ENCODE results near the gene GREM2. TPM values are rescaled to one million over a fixed set of nuclear protein-coding genes. Genes with fewer than 3 reads are reported as not detected.

The GREM2 gene
- total and polyA plus RNA-seq, 2 experiments from 2014 or later: 0.18 to 0.21 TPM

DNA sequence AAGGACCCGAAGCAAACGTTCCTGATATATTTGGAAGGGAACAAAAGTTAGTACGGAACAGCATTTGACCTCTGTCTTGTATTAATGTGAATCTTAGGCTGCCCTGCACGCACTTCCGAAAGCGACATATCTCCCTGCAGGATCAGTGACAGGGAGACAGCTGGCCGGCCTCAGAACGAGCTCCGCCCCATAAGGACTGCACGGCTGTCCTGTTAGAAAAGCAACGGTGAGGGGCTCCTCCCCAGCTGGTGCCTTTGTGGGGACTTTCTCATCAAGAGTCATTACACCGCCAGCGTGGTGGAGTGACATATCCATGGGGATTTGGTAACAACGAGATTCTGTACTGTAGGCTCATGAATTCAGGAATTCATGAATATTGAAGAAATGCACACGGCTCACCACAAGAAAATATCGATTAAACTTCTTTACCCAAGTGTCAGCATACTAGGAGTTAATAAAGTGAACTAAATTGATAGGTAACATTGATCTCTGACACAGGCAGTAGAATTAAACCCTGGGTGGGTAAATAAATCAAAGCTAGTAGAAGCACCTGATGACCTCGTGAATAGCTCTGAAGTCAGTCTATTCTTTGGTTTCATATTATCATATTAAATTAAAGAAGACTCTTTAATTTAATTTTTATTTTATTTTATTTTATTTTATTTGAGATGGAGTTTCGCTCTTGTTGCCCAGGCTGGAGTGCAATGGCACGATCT lies 8.1 kb upstream of the GREM2 start:
- H3K9me3 Mint-ChIP-seq: no peaks in the 10 kb centered on the region
- Histone ChIP-seq H2AFZ (no peak overlapping the region), H3K27ac (ENCODE audit: low read depth) (no peak overlapping the region), H3K27me3 (ENCODE audit: insufficient read depth) (no peaks in the 10 kb centered on the region), H3K4me3 (no peak overlapping the region), H3K4me2 (no peak overlapping the region), H3K36me3 (ENCODE audit: insufficient read depth) (no peaks in the 10 kb centered on the region), H3K4me1 (ENCODE audit: insufficient read depth) (peaks cover 11% of the 10 kb centered on the region; the same call in 1 of the 2 replicates), H4K20me1 (replicated peaks; ENCODE audit: insufficient read depth) (no peaks in the 10 kb centered on the region), H3F3A (replicated peaks; ENCODE audit: low read depth) (no peaks in the 10 kb centered on the region), H3K79me2 (replicated peaks; ENCODE audit: insufficient read depth) (no peaks in the 10 kb centered on the region), H3K9me2 (ENCODE audit: insufficient read depth) (no peaks in the 10 kb centered on the region)
- TF ChIP-seq STAT1 (IDR thresholded peaks at IDR 0.05; ENCODE audit: unreplicated experiment) (no peak), EZH2 (IDR thresholded peaks at IDR 0.05; ENCODE audit: low read depth, unreplicated experiment) (no peak), CREB1 (CRISPR knock-in tag; IDR thresholded peaks at IDR 0.05; ENCODE audit: low read depth) (no peak), ZNF114 (CRISPR knock-in tag; IDR thresholded peaks at IDR 0.05) (no peak), EZH2phosphoT487 (IDR thresholded peaks at IDR 0.05; ENCODE audit: unreplicated experiment) (no peak)
- TF ChIP-seq, protein P1, sequence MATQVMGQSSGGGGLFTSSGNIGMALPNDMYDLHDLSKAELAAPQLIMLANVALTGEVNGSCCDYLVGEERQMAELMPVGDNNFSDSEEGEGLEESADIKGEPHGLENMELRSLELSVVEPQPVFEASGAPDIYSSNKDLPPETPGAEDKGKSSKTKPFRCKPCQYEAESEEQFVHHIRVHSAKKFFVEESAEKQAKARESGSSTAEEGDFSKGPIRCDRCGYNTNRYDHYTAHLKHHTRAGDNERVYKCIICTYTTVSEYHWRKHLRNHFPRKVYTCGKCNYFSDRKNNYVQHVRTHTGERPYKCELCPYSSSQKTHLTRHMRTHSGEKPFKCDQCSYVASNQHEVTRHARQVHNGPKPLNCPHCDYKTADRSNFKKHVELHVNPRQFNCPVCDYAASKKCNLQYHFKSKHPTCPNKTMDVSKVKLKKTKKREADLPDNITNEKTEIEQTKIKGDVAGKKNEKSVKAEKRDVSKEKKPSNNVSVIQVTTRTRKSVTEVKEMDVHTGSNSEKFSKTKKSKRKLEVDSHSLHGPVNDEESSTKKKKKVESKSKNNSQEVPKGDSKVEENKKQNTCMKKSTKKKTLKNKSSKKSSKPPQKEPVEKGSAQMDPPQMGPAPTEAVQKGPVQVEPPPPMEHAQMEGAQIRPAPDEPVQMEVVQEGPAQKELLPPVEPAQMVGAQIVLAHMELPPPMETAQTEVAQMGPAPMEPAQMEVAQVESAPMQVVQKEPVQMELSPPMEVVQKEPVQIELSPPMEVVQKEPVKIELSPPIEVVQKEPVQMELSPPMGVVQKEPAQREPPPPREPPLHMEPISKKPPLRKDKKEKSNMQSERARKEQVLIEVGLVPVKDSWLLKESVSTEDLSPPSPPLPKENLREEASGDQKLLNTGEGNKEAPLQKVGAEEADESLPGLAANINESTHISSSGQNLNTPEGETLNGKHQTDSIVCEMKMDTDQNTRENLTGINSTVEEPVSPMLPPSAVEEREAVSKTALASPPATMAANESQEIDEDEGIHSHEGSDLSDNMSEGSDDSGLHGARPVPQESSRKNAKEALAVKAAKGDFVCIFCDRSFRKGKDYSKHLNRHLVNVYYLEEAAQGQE (IDR thresholded peaks at IDR 0.05; ENCODE audit: unreplicated experiment): no peak
- TF ChIP-seq, protein P2, sequence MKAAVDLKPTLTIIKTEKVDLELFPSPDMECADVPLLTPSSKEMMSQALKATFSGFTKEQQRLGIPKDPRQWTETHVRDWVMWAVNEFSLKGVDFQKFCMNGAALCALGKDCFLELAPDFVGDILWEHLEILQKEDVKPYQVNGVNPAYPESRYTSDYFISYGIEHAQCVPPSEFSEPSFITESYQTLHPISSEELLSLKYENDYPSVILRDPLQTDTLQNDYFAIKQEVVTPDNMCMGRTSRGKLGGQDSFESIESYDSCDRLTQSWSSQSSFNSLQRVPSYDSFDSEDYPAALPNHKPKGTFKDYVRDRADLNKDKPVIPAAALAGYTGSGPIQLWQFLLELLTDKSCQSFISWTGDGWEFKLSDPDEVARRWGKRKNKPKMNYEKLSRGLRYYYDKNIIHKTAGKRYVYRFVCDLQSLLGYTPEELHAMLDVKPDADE (IDR thresholded peaks at IDR 0.05): no peak
- no peak for ATAC-seq
- no peak overlapping the region for H3K27ac Mint-ChIP-seq
- H3K36me3 Mint-ChIP-seq (ENCODE audit: low read depth): no peaks in the 10 kb centered on the region
- no peaks in the 10 kb centered on the region; the same call in 2 of the 3 replicates for H3K4me1 Mint-ChIP-seq
- DNase-seq (ENCODE audit: low spot score): no peak
- H3K4me3 Mint-ChIP-seq: no peak overlapping the region
- peaks cover 2% of the 10 kb centered on the region for H3K27me3 Mint-ChIP-seq (ENCODE audit: insufficient read depth, low read depth, poor library complexity)

DNA sequence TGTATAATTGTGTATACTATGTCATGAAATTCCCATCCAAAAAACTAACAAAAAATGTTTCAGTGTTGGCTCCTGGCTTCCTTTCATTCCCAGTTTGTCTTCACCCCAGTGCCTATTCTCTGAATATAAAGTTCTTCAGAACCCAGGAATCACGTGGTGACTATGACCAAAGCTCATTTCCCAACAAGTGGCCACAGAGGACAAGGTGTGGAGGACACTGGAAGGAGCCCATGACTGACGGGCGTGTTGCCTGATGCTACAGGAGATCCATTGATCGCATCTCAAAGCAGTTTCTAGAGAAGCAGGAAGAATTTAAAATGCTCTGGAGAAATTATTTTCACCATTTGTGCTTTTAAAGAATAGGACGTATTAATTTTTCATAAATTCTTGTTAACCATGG lies 7.4 kb upstream of the GREM2 start:
- H3K9me2 ChIP-seq (ENCODE audit: insufficient read depth): no peaks in the 10 kb centered on the region
- H3K27ac ChIP-seq (ENCODE audit: low read depth): no peak overlapping the region
- no peak overlapping the region for H3K4me2 ChIP-seq
- no peak overlapping the region for H2AFZ ChIP-seq
- no peaks in the 10 kb centered on the region for H3F3A ChIP-seq (replicated peaks; ENCODE audit: low read depth)
- Mint-ChIP-seq H3K4me3 (no peak overlapping the region), H3K9me3 (no peaks in the 10 kb centered on the region), H3K27ac (no peak overlapping the region), H3K27me3 (ENCODE audit: insufficient read depth, low read depth, poor library complexity) (peaks cover 2% of the 10 kb centered on the region), H3K36me3 (ENCODE audit: low read depth) (no peaks in the 10 kb centered on the region), H3K4me1 (peaks cover 3% of the 10 kb centered on the region)
- H3K4me3 ChIP-seq: no peak overlapping the region
- DNase-seq (ENCODE audit: low spot score) (no peak), ATAC-seq (no peak)
- H3K79me2 ChIP-seq (replicated peaks; ENCODE audit: insufficient read depth): no peaks in the 10 kb centered on the region
- H4K20me1 ChIP-seq (replicated peaks; ENCODE audit: insufficient read depth): no peaks in the 10 kb centered on the region
- H3K36me3 ChIP-seq (ENCODE audit: insufficient read depth): no peaks in the 10 kb centered on the region
- H3K27me3 ChIP-seq (ENCODE audit: insufficient read depth): no peaks in the 10 kb centered on the region
- H3K4me1 ChIP-seq (ENCODE audit: insufficient read depth): peaks cover 18% of the 10 kb centered on the region; the same call in 1 of the 2 replicates
- TF ChIP-seq POLR2AphosphoS5 (IDR thresholded peaks at IDR 0.05; ENCODE audit: low read depth) (no peak), JUNB (IDR thresholded peaks at IDR 0.05; ENCODE audit: unreplicated experiment) (no peak)
- TF ChIP-seq, protein P1 (IDR thresholded peaks at IDR 0.05; ENCODE audit: unreplicated experiment): no peak
- TF ChIP-seq, protein P2 (IDR thresholded peaks at IDR 0.05): no peak
